Stimulated activated effector memory CD8-positive, alpha-beta T cell treated with anti-CD3 and anti-CD28 coated beads, Interleukin-12 subunit alpha, Interleukin-12 subunit beta, amount 100 ng/mL, for 72 hours (primary cell): ENCODE measurements around the gene BTG2.

ENCODE experiments used
- ATAC-seq: fragments of 150-1000 bp; cut with Tn5 transposase; 2 replicates; pipeline ENCODE4 v1.10.0; 2021
- DNase-seq, 2 donors: peaks; one replicate each; pipeline ENCODE4 v3.0.0; 2021 to 2022; ENCODE audit warnings: low spot score in 2 of 2
- H3K27ac Mint-ChIP-seq: one replicate; pipeline ENCODE4 v1.8.0; 2022; ENCODE audit warnings: mild to moderate bottlenecking, mixed read lengths
- H3K36me3 Mint-ChIP-seq: one replicate; pipeline ENCODE4 v1.8.0; 2022; ENCODE audit warnings: mild to moderate bottlenecking, mixed read lengths
- H3K4me1 Mint-ChIP-seq: one replicate; pipeline ENCODE4 v1.8.0; 2022; ENCODE audit warnings: mixed read lengths
- H3K4me3 Mint-ChIP-seq: one replicate; pipeline ENCODE4 v1.8.0; 2022; ENCODE audit warnings: mild to moderate bottlenecking, mixed read lengths
- H3K9me3 Mint-ChIP-seq: one replicate; pipeline ENCODE4 v1.8.0; 2022; ENCODE audit warnings: mixed read lengths

The BTG2 gene

GRCh38 chr1:203316626-203317093 lies 11.3 kb downstream of the BTG2 start:
- no peak for DNase-seq
- Mint-ChIP-seq H3K4me3 (no peak overlapping the region), H3K9me3 (no peaks in the 10 kb centered on the region), H3K4me1 (peaks cover 37% of the 10 kb centered on the region), H3K36me3 (peaks cover 32% of the 10 kb centered on the region), H3K27ac (peak overlapping the region; percentile 59)
- ATAC-seq = no peak

- Mint-ChIP-seq H3K4me1 (peaks cover 43% of the 10 kb centered on the region), H3K36me3 (peaks cover 23% of the 10 kb centered on the region), H3K9me3 (no peaks in the 10 kb centered on the region), H3K27ac (no peak overlapping the region), H3K4me3 (no peak overlapping the region)
- ATAC-seq = no peak
- DNase-seq = no peak
Observed at GRCh38 chr1:203317429-203318228, 12.3 kb downstream of the BTG2 start.

GRCh38 chr1:203318229-203318517 lies 12.9 kb downstream of the BTG2 start:
- DNase-seq (no peak), ATAC-seq (no peak)
- peaks cover 49% of the 10 kb centered on the region for H3K4me1 Mint-ChIP-seq
- peaks cover 21% of the 10 kb centered on the region for H3K36me3 Mint-ChIP-seq
- no peak overlapping the region for H3K4me3 Mint-ChIP-seq
- H3K27ac Mint-ChIP-seq = no peak overlapping the region
- H3K9me3 Mint-ChIP-seq = no peaks in the 10 kb centered on the region

- no peaks in the 10 kb centered on the region for H3K9me3 Mint-ChIP-seq
- H3K4me3 Mint-ChIP-seq = peak overlapping the region; percentile 60
- peak; percentile 73 for ATAC-seq
Observed at GRCh38 chr1:203320591-203321272, 15.4 kb downstream of the BTG2 start.

GRCh38 chr1:203321273-203322052 lies 16.1 kb downstream of the BTG2 start:
- ATAC-seq = no peak
- Mint-ChIP-seq H3K27ac (peak overlapping the region; percentile 95), H3K4me3 (peak overlapping the region; percentile 60), H3K9me3 (no peaks in the 10 kb centered on the region), H3K4me1 (peaks cover 82% of the 10 kb centered on the region), H3K36me3 (peaks cover 7% of the 10 kb centered on the region)
- DNase-seq = no peak

More at GRCh38 chr1:203320591-203321272, 15.4 kb downstream of the BTG2 start:
- H3K4me1 Mint-ChIP-seq = peaks cover 74% of the 10 kb centered on the region
- no peak for DNase-seq
- H3K27ac Mint-ChIP-seq = peak overlapping the region; percentile 95
- H3K36me3 Mint-ChIP-seq = peaks cover 9% of the 10 kb centered on the region

- H3K4me1 Mint-ChIP-seq = peaks cover 89% of the 10 kb centered on the region
- H3K4me3 Mint-ChIP-seq = peak overlapping the region; percentile 79
- ATAC-seq = no peak
- DNase-seq = no peak
- peak overlapping the region; percentile 95 for H3K27ac Mint-ChIP-seq
- H3K36me3 Mint-ChIP-seq = peaks cover 13% of the 10 kb centered on the region
- no peaks in the 10 kb centered on the region for H3K9me3 Mint-ChIP-seq
Observed at GRCh38 chr1:203322500-203323179, 17.3 kb downstream of the BTG2 start.

- Mint-ChIP-seq H3K36me3 (peaks cover 18% of the 10 kb centered on the region), H3K4me1 (peaks cover 93% of the 10 kb centered on the region)
Observed at GRCh38 chr1:203323587-203323986, 18.3 kb downstream of the BTG2 start.

GRCh38 chr1:203324105-203325025 lies 19.0 kb downstream of the BTG2 start:
- Mint-ChIP-seq H3K4me1 (peaks cover 91% of the 10 kb centered on the region), H3K4me3 (peak overlapping the region; percentile 79)

More at GRCh38 chr1:203323587-203323986, 18.3 kb downstream of the BTG2 start:
- ATAC-seq (no peak), DNase-seq (no peak)
- Mint-ChIP-seq H3K4me3 (peak overlapping the region; percentile 79), H3K9me3 (no peaks in the 10 kb centered on the region), H3K27ac (peak overlapping the region; percentile 33)

GRCh38 chr1:203325026-203325417 lies 19.7 kb downstream of the BTG2 start:
- DNase-seq (peak; percentile 29 to 78), ATAC-seq (peak; percentile 41)
- Mint-ChIP-seq H3K4me1 (peaks cover 85% of the 10 kb centered on the region), H3K36me3 (peaks cover 18% of the 10 kb centered on the region), H3K27ac (peak overlapping the region; percentile 83), H3K9me3 (no peaks in the 10 kb centered on the region), H3K4me3 (peak overlapping the region; percentile 79)

More at GRCh38 chr1:203324105-203325025, 19.0 kb downstream of the BTG2 start:
- Mint-ChIP-seq H3K9me3 (no peaks in the 10 kb centered on the region), H3K36me3 (peaks cover 18% of the 10 kb centered on the region), H3K27ac (peak overlapping the region; percentile 83)
- ATAC-seq (peak; percentile 1), DNase-seq (no peak)

- H3K4me1 Mint-ChIP-seq = peaks cover 80% of the 10 kb centered on the region
- H3K4me3 Mint-ChIP-seq = peak overlapping the region; percentile 79
- H3K27ac Mint-ChIP-seq = peak overlapping the region; percentile 83
- no peaks in the 10 kb centered on the region for H3K9me3 Mint-ChIP-seq
- DNase-seq (no peak), ATAC-seq (no peak)
- H3K36me3 Mint-ChIP-seq = peaks cover 18% of the 10 kb centered on the region
Observed at GRCh38 chr1:203325418-203326091, 20.2 kb downstream of the BTG2 start.

- ATAC-seq = peak; percentile 90
Observed at GRCh38 chr1:203326830-203327683, 21.7 kb downstream of the BTG2 start.

GRCh38 chr1:203327684-203328457 lies 22.6 kb downstream of the BTG2 start:
- DNase-seq (peak; percentile 53 to 88), ATAC-seq (peak; percentile 81)
- Mint-ChIP-seq H3K9me3 (no peaks in the 10 kb centered on the region), H3K4me3 (peak overlapping the region; percentile 79), H3K36me3 (peaks cover 18% of the 10 kb centered on the region), H3K27ac (peak overlapping the region; percentile 96), H3K4me1 (peaks cover 57% of the 10 kb centered on the region)

More at GRCh38 chr1:203326830-203327683, 21.7 kb downstream of the BTG2 start:
- H3K9me3 Mint-ChIP-seq = no peaks in the 10 kb centered on the region
- peak overlapping the region; percentile 96 for H3K27ac Mint-ChIP-seq
- peak overlapping the region; percentile 79 for H3K4me3 Mint-ChIP-seq
- peaks cover 18% of the 10 kb centered on the region for H3K36me3 Mint-ChIP-seq
- DNase-seq = peak; percentile 90 to 97
- peaks cover 65% of the 10 kb centered on the region for H3K4me1 Mint-ChIP-seq
